Measurements from ENCODE around the gene CLTCL1. TPM values are rescaled to one million over a fixed set of nuclear protein-coding genes. Genes with fewer than 3 reads are reported as not detected.
"Not testable (repeated sequence)": the region's sequence is repeated elsewhere in the genome, so short reads cannot be mapped to it uniquely, and the experiment has no call there.

CLTCL1 gene
- total RNA-seq, 1 donor, result 7.1 TPM

DNA sequence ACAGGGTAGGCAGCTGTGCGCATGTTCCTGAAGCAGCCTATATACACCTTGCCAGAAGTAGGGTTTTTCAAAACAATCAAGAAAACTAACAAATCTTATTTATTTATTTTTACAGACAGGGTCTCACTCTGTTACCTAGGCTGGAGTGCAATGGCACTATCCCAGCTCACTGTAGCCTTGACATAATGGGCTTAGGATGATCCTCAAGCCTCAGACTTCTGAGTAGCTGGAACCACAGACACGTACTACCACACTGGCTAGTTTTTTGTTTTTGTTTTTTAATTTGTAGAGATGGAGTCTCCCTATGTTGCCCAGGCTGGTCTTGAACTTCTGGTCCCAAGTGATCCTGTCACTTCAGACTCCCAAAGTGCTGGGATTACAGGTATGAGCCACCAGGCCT is 25.7 kb downstream of the CLTCL1 start:
- TF ChIP-seq CTCF (IDR thresholded peaks at IDR 0.05; ENCODE audit: insufficient read depth, low read length), result no peak
- no peak overlapping the region for H3K4me3 ChIP-seq (ENCODE audit: low read depth, low read length)
- DNase-seq (ENCODE audit: low read depth), result no peak

- DNase-seq (ENCODE audit: low read depth), result no peak
- no peak overlapping the region for H3K4me3 ChIP-seq (ENCODE audit: low read depth, low read length)
Observed at GRCh38 chr22:19260804-19261203, 30.7 kb downstream of the CLTCL1 start.

GRCh38 chr22:19260194-19260593 is 31.3 kb downstream of the CLTCL1 start:
- H3K4me3 ChIP-seq (ENCODE audit: low read depth, low read length), result no peak overlapping the region
- no peak for DNase-seq (ENCODE audit: low read depth)
- no peak for TF ChIP-seq CTCF (IDR thresholded peaks at IDR 0.05; ENCODE audit: insufficient read depth, low read length)

More at GRCh38 chr22:19260804-19261203, 30.7 kb downstream of the CLTCL1 start:
- TF ChIP-seq CTCF (IDR thresholded peaks at IDR 0.05; ENCODE audit: insufficient read depth, low read length), result no peak

- DNase-seq (ENCODE audit: low read depth); H3K4me3 ChIP-seq (ENCODE audit: low read depth, low read length): not testable (repeated sequence)
Observed at GRCh38 chr22:19258968-19259288, 32.6 kb downstream of the CLTCL1 start.

DNA sequence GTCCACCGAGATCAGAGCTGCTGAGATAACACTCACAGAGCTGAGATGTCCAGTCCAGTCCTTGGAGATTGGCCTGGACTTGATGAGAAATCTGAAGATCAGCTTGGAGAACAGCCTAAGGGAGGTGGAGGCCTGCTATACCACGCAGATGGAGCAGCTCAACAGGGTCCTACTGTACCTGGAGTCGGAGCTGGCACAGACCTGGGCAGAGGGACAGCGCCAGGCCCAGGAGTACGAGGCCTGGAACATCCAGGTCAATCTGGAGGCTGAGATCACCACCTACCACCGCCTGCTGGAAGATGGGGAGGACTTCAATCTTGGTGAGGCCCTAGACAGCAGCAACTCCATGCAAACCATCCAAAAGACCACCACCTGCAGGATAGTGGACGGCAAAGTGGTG is 33.1 kb downstream of the CLTCL1 start:
- DNase-seq (ENCODE audit: low read depth), result no peak
- H3K4me3 ChIP-seq (ENCODE audit: low read depth, low read length), result no peak overlapping the region
- TF ChIP-seq CTCF (IDR thresholded peaks at IDR 0.05; ENCODE audit: insufficient read depth, low read length), result no peak

- not testable (repeated sequence) for DNase-seq (ENCODE audit: low read depth); H3K4me3 ChIP-seq (ENCODE audit: low read depth, low read length)
Observed at GRCh38 chr22:19256362-19256761, 35.2 kb downstream of the CLTCL1 start.

- no peak for DNase-seq (ENCODE audit: low read depth)
- no peak overlapping the region for H3K4me3 ChIP-seq (ENCODE audit: low read depth, low read length)
- no peak for TF ChIP-seq CTCF (IDR thresholded peaks at IDR 0.05; ENCODE audit: insufficient read depth, low read length)
Observed at GRCh38 chr22:19253143-19253542, 38.4 kb downstream of the CLTCL1 start.

- TF ChIP-seq CTCF (IDR thresholded peaks at IDR 0.05; ENCODE audit: insufficient read depth, low read length), result no peak
- H3K4me3 ChIP-seq (ENCODE audit: low read depth, low read length), result no peak overlapping the region
- DNase-seq (ENCODE audit: low read depth), result no peak
Observed at GRCh38 chr22:19244600-19245352, 46.7 kb downstream of the CLTCL1 start.

All from fibroblast of the aortic adventitia (primary cell).